Naive thymus-derived CD4-positive, alpha-beta T cell (primary cell): ENCODE data around the gene MBP. TPM values are rescaled to one million over a fixed set of nuclear protein-coding genes. Genes with fewer than 3 reads are reported as not detected.
A peak's percentile ranks its signal among the peaks of the same experiment; 100 is the strongest.

ENCODE experiments used
- ATAC-seq: fragments of 150-1000 bp; cut with Tn5 transposase; 2 replicates; pipeline ENCODE4 v1.10.0; 2021; ENCODE audit warnings: mild to moderate bottlenecking, moderate library complexity
- CTCF ChIA-PET: fragments of 350-600 bp; sonication (Branson Sonifier 250); formaldehyde crosslinking; loops from one replicate; lab custom pipeline; 2021; ENCODE audit warnings: antibody characterized with exemption; lab: Charles Lee
- POLR2A ChIA-PET: fragments of 350-600 bp; sonication (Branson Sonifier 250); formaldehyde crosslinking; loops from one replicate; lab custom pipeline; 2021; ENCODE audit warnings: antibody characterized with exemption, inconsistent platforms; lab: Charles Lee
- DNase-seq, 9 donors: peaks; one replicate each; pipeline versions ENCODE4 v3.0.0 to v3.0.0-alpha.2; 2020 to 2022; ENCODE audit warnings: mixed read lengths in 1 of 9
- H3K27ac ChIP-seq: one replicate; pipeline ENCODE4 v1.7.0; 2013; ENCODE audit warnings: mild to moderate bottlenecking, low read depth, low read length, moderate library complexity
- H3K27me3 ChIP-seq, 2 donors: one replicate each; pipeline ENCODE4 v1.7.0; 2013; ENCODE audit warnings: low read length in 2 of 2, mild to moderate bottlenecking in 2 of 2, moderate library complexity in 2 of 2; ENCODE audit not compliant: control insufficient read depth in 2 of 2, insufficient read depth in 2 of 2
- H3K36me3 ChIP-seq, 3 experiments: 1 replicate in 2 of 3; 2 replicates in 1 of 3; pipeline ENCODE4 v1.7.0; 2013; ENCODE audit warnings: low read length in 3 of 3, mild to moderate bottlenecking in 3 of 3, moderate library complexity in 1 of 3; ENCODE audit not compliant: insufficient read depth in 3 of 3, control insufficient read depth in 2 of 3
- H3K4me1 ChIP-seq, 2 donors: one replicate each; pipeline ENCODE4 v1.7.0; 2013; ENCODE audit warnings: low read length in 2 of 2, mild to moderate bottlenecking in 2 of 2, moderate library complexity in 1 of 2; ENCODE audit not compliant: control insufficient read depth in 2 of 2, insufficient read depth in 2 of 2
- H3K4me3 ChIP-seq: 2 replicates; pipeline ENCODE4 v1.7.0; 2013; ENCODE audit warnings: mild to moderate bottlenecking, low read length
- H3K9me3 ChIP-seq, 3 experiments: 1 replicate in 2 of 3; 2 replicates in 1 of 3; pipeline ENCODE4 v1.7.0; 2013; ENCODE audit warnings: low read length in 3 of 3; ENCODE audit not compliant: control insufficient read depth in 2 of 3
- H3K27ac Mint-ChIP-seq, 9 donors: one replicate each; pipeline ENCODE4 v1.8.0; 2020 to 2022; ENCODE audit warnings: mixed read lengths in 9 of 9, mild to moderate bottlenecking in 8 of 9, moderate library complexity in 5 of 9, inconsistent platforms in 2 of 9
- H3K27me3 Mint-ChIP-seq, 5 donors: one replicate each; pipeline ENCODE4 v1.8.0; 2021 to 2022; ENCODE audit warnings: mixed read lengths in 5 of 5, mild to moderate bottlenecking in 1 of 5
- H3K36me3 Mint-ChIP-seq, 5 donors: one replicate each; pipeline ENCODE4 v1.8.0; 2020 to 2022; ENCODE audit warnings: mixed read lengths in 5 of 5, mild to moderate bottlenecking in 3 of 5, inconsistent platforms in 1 of 5
- H3K4me1 Mint-ChIP-seq, 7 donors: one replicate each; pipeline ENCODE4 v1.8.0; 2020 to 2022; ENCODE audit warnings: mixed read lengths in 7 of 7, mild to moderate bottlenecking in 3 of 7, inconsistent platforms in 1 of 7
- H3K4me3 Mint-ChIP-seq, 10 donors: one replicate each; pipeline ENCODE4 v1.8.0; 2020 to 2022; ENCODE audit warnings: mild to moderate bottlenecking in 10 of 10, mixed read lengths in 10 of 10, moderate library complexity in 6 of 10, inconsistent platforms in 2 of 10
- H3K9me3 Mint-ChIP-seq, 11 donors: one replicate each; pipeline ENCODE4 v1.8.0; 2020 to 2022; ENCODE audit warnings: mixed read lengths in 11 of 11, mild to moderate bottlenecking in 4 of 11, inconsistent platforms in 1 of 11, moderate library complexity in 1 of 11
- intact Hi-C, 2 donors: fragments of 100-400 bp; cut with micrococcal nuclease; formaldehyde crosslinking; loops; one replicate each; pipeline ENCODE4 v1.15.1; 2023
- polyA plus RNA-seq, 2 donors: library from polyadenylated mRNA; unstranded; fragments of 300-500 nt; fragmentation: Illumina TruSeq; gene quantifications; one replicate each; pipeline ENCODE4 v1.2.3, GENCODE V29; 2021
- total RNA-seq, 6 experiments: library from RNA in 5 of 6; stranded (reverse) in 5 of 6; gene quantifications; 1 replicate in 5 of 6; 2 replicates in 1 of 6; pipeline ENCODE4 v1.2.3 and lab custom pipeline; 2021 to 2026

Gene MBP
- total and polyA plus RNA-seq, 7 experiments from 2014 or later = 88.3 to 152 (median 107) TPM

- Histone ChIP-seq H3K27me3 (no peaks in the 10 kb centered on the region), H3K4me3 (no peak overlapping the region), H3K4me1 (peaks cover 0 to 7% of the 10 kb centered on the region in 2 donors), H3K27ac (no peak overlapping the region), H3K36me3 (no peaks in the 10 kb centered on the region), H3K9me3 (no peaks in the 10 kb centered on the region)
- H3K27ac Mint-ChIP-seq = no peak overlapping the region
- H3K27me3 Mint-ChIP-seq = no peaks in the 10 kb centered on the region
- ChIA-PET CTCF (interaction anchor here (2.2 kb wide), 1 partner anchor 18 kb away, joined by 8 read pairs; no protein-coding TSS in a partner anchor), POLR2A (no interaction called here)
- intact Hi-C loops = loop anchor here in 1 of 2 donors (5.0 kb wide), 2 partner anchors 231 to 671 kb away; no protein-coding TSS in a partner anchor
- peaks cover 0 to 8% (median 6%) of the 10 kb centered on the region in 7 donors for H3K4me1 Mint-ChIP-seq
- DNase-seq = no peak
- no peak overlapping the region for H3K4me3 Mint-ChIP-seq
- no peaks in the 10 kb centered on the region for H3K9me3 Mint-ChIP-seq
- ATAC-seq = no peak
- H3K36me3 Mint-ChIP-seq = no peaks in the 10 kb centered on the region
These were observed 151.1 kb downstream of the MBP start for GRCh38 chr18:76981396-76981968.

- no peaks in the 10 kb centered on the region for H3K36me3 Mint-ChIP-seq
- Histone ChIP-seq H3K36me3 (no peaks in the 10 kb centered on the region), H3K4me1 (peaks cover 0 to 7% of the 10 kb centered on the region in 2 donors), H3K4me3 (no peak overlapping the region), H3K27me3 (no peaks in the 10 kb centered on the region), H3K9me3 (no peaks in the 10 kb centered on the region), H3K27ac (no peak overlapping the region)
- POLR2A ChIA-PET = no interaction called here
- no peaks in the 10 kb centered on the region for H3K27me3 Mint-ChIP-seq
- intact Hi-C loops = loop anchor here in 1 of 2 donors (5.0 kb wide), 2 partner anchors 231 to 671 kb away; no protein-coding TSS in a partner anchor
- H3K4me1 Mint-ChIP-seq = peaks cover 0 to 8% (median 6%) of the 10 kb centered on the region in 7 donors
- no peaks in the 10 kb centered on the region for H3K9me3 Mint-ChIP-seq
- H3K4me3 Mint-ChIP-seq = no peak overlapping the region
- DNase-seq = peak in 1 of 9 donors; percentile 8
- no peak for ATAC-seq
- CTCF ChIA-PET = interaction anchor here (0.7 kb wide), 1 partner anchor 9 kb away, joined by 3 read pairs; no protein-coding TSS in a partner anchor
- no peak overlapping the region for H3K27ac Mint-ChIP-seq
These were observed 151.8 kb downstream of the MBP start for GRCh38 chr18:76980663-76981395.

- Histone ChIP-seq H3K4me1 (peaks cover 0 to 7% of the 10 kb centered on the region in 2 donors), H3K4me3 (no peak overlapping the region), H3K9me3 (no peaks in the 10 kb centered on the region), H3K36me3 (no peaks in the 10 kb centered on the region), H3K27me3 (no peaks in the 10 kb centered on the region), H3K27ac (no peak overlapping the region)
- ChIA-PET CTCF (interaction anchor here (0.7 to 1.1 kb wide), 2 partner anchors 8 to 176 kb away, joined by 3 read pairs; no protein-coding TSS in a partner anchor), POLR2A (interaction anchor here (0.8 kb wide), 1 partner anchor 177 kb away, joined by 5 read pairs; no protein-coding TSS in a partner anchor)
- no peak for ATAC-seq
- no peak for DNase-seq
- intact Hi-C loops = loop anchor here in 1 of 2 donors (5.0 kb wide), 2 partner anchors 232 to 672 kb away; no protein-coding TSS in a partner anchor
- Mint-ChIP-seq H3K27ac (peak overlapping the region in 1 of 9 donors; percentile 55), H3K4me1 (peaks cover 0 to 8% (median 6%) of the 10 kb centered on the region in 7 donors), H3K27me3 (no peaks in the 10 kb centered on the region), H3K9me3 (no peaks in the 10 kb centered on the region), H3K4me3 (no peak overlapping the region), H3K36me3 (no peaks in the 10 kb centered on the region)
These were observed 152.7 kb downstream of the MBP start for GRCh38 chr18:76979906-76980305.

- no peak for DNase-seq
- peaks cover 0 to 3% (median 0%) of the 10 kb centered on the region in 5 donors for H3K36me3 Mint-ChIP-seq
- no peak for ATAC-seq
- Histone ChIP-seq H3K27ac (no peak overlapping the region), H3K4me1 (peaks cover 0 to 7% of the 10 kb centered on the region in 2 donors), H3K4me3 (no peak overlapping the region), H3K9me3 (no peaks in the 10 kb centered on the region), H3K36me3 (no peaks in the 10 kb centered on the region), H3K27me3 (no peaks in the 10 kb centered on the region)
- ChIA-PET POLR2A (interaction anchor here (0.8 kb wide), 1 partner anchor 176 kb away, joined by 5 read pairs; no protein-coding TSS in a partner anchor), CTCF (interaction anchor here (1.1 kb wide), 1 partner anchor 176 kb away, joined by 3 read pairs; no protein-coding TSS in a partner anchor)
- no peaks in the 10 kb centered on the region for H3K27me3 Mint-ChIP-seq
- no peak overlapping the region for H3K4me3 Mint-ChIP-seq
- H3K4me1 Mint-ChIP-seq = peaks cover 0 to 8% (median 6%) of the 10 kb centered on the region in 7 donors
- peak overlapping the region in 2 of 9 donors; percentile 55 to 65 for H3K27ac Mint-ChIP-seq
- intact Hi-C loops = no loop called here
- H3K9me3 Mint-ChIP-seq = no peaks in the 10 kb centered on the region
These were observed 153.4 kb downstream of the MBP start for GRCh38 chr18:76979111-76979751.

GRCh38 chr18:76978616-76979015, 154.0 kb downstream of the MBP start:
- Histone ChIP-seq H3K36me3 (no peaks in the 10 kb centered on the region), H3K9me3 (no peaks in the 10 kb centered on the region), H3K27me3 (no peaks in the 10 kb centered on the region), H3K27ac (no peak overlapping the region), H3K4me1 (peaks cover 0 to 7% of the 10 kb centered on the region in 2 donors), H3K4me3 (no peak overlapping the region)
- Mint-ChIP-seq H3K27me3 (no peaks in the 10 kb centered on the region), H3K9me3 (no peaks in the 10 kb centered on the region), H3K36me3 (peaks cover 0 to 4% (median 0%) of the 10 kb centered on the region in 5 donors), H3K27ac (peak overlapping the region in 1 of 9 donors; percentile 43), H3K4me3 (no peak overlapping the region), H3K4me1 (peaks cover 0 to 8% (median 6%) of the 10 kb centered on the region in 7 donors)
- intact Hi-C loops = no loop called here
- CTCF ChIA-PET = no interaction called here
- POLR2A ChIA-PET = no interaction called here
- DNase-seq (no peak), ATAC-seq (no peak)

- no peak for DNase-seq
- Histone ChIP-seq H3K27ac (no peak overlapping the region), H3K9me3 (no peaks in the 10 kb centered on the region), H3K4me1 (no peaks in the 10 kb centered on the region), H3K27me3 (no peaks in the 10 kb centered on the region), H3K4me3 (no peak overlapping the region), H3K36me3 (no peaks in the 10 kb centered on the region)
- ChIA-PET POLR2A (no interaction called here), CTCF (interaction anchor here (0.8 kb wide), 1 partner anchor 175 kb away, joined by 3 read pairs; no protein-coding TSS in a partner anchor)
- ATAC-seq = no peak
- Mint-ChIP-seq H3K27me3 (no peaks in the 10 kb centered on the region), H3K27ac (peak overlapping the region in 1 of 9 donors; percentile 43), H3K36me3 (peaks cover 0 to 4% (median 0%) of the 10 kb centered on the region in 5 donors), H3K4me3 (no peak overlapping the region), H3K4me1 (peaks cover 0 to 1% (median 0%) of the 10 kb centered on the region in 7 donors), H3K9me3 (no peaks in the 10 kb centered on the region)
- intact Hi-C loops = no loop called here
These were observed 154.8 kb downstream of the MBP start for GRCh38 chr18:76977684-76978232.
